HG03378 (cell line): Measurements from ENCODE around the gene PELI2.
A peak's percentile ranks its signal among the peaks of the same experiment; 100 is the strongest.

Source experiments
- ATAC-seq: cut with Tn5 transposase; IDR thresholded peaks from one replicate; pipeline ENCODE4 v1.9.1; 2021; ENCODE audit warnings: mild to moderate bottlenecking, moderate library complexity; ENCODE audit not compliant: unreplicated experiment

PELI2 gene

DNA sequence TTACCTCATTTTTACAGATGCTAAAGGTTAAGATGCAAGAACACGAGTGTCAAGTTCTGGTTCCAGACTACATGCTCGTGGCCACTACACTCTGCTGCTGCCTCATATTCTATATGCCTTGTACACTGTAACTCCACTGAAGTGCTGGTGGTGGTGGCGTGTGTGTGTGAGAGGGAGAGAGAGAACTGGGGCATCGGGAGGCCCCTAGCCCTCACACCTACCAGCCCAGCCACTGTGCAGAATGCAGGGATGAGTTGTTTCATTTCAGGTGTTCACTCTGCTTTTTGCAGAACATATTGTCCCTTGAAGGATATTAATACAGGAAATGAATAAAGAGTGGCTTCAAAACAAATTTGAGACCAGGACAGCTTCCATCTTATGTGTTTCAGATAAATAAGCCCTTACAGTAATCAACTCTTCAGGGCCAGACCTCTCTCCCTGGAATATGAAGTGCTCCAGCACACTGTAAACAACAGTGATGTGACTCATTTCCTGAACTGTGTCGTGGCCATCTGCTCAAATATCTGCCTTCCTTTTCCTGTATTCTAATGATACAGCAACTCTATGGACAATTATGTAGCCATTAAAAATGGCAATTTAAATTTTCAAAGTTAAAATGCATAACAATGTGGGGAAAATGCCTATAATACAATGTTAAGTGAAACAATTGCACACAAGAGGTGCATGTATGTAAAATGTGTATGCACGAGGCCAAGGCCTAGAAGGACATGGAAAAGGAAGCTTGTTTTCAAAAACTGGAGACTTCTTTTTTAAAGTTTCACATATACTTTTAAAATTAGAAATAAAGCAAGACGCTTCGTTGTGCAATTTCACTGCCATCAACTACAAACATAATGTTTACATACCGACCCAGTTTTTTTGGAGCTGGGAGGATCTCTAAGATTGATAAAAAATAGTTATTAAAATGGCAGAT lies 215.4 kb downstream of the PELI2 start:
- ATAC-seq: no peak

DNA sequence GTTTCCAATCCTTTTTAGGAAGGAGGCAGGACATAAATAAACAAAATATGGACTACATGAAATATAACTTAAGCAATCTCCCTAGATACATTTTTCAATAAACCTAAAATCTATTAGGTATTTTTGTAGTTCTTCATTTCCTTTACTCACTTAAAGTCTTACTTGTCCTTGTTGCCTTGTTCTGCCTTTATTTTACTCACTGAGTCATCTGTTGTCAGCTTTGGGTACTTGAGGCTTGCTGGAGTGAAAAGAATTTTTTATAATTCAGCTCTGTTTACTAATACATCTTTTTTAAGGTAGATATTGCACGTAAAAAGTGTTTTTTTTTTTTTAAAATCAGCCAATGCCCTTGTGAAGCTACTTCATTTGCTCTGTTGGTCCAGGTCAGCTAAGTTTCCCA lies 216.2 kb downstream of the PELI2 start:
- ATAC-seq: no peak

DNA sequence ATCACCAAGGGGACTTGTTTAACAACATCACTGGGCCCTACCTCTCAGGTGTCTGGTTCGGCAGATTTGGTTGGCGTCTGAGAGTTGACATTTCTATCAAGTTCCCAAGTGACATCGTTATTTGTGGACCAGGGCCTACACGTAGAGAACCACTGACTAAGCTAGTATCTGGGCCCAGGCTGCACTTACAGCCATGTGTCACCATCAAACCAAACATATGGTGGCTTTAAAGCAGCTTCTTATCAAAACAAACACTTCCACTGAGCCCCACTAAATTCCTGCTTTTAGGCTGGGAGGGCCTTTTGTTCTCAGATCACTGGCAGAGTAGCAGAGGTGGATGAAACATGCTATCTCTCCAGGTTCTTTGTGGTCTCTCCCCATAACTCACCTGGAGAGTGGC lies 220.5 kb downstream of the PELI2 start:
- ATAC-seq: no peak

DNA sequence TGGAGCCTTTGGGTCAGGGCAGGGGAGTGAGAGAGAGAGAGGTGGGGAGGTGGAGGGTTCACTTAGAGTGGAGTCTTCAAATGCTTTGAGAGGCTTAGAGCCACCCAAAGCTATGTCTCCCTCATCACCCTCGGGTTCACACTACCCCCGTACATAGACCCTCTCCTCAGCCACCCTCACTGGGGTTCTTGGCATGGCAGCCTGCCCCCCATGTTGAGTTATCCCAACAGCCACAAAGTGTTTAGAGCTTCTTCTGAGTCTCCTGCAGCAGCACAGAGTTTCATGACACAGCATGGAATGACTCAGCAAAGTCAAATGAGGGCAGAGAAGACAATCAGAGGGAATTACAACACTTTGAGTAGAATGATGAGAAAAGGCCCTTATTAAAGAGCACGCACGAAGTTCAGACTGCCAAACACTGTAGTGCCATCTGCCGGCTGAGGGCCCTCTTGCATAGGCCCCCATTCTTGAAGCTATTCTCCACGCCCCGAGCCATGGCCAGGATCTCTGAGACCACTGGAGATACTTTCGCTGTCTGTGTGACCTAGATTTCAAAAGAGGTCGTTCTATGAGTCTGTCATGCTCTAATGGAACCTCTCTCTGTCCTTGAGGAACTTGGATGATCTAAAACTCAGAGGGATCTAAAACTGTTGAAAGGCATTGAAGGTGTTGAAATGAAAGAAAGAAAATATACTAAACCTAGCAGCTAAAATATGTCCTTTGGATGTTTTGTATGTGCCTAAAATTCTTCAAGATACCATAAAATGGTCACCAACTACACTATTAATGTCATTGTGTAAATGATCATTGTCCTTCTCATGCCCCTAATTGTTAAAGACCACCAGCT lies 221.9 kb downstream of the PELI2 start:
- ATAC-seq: peak; percentile 72

DNA sequence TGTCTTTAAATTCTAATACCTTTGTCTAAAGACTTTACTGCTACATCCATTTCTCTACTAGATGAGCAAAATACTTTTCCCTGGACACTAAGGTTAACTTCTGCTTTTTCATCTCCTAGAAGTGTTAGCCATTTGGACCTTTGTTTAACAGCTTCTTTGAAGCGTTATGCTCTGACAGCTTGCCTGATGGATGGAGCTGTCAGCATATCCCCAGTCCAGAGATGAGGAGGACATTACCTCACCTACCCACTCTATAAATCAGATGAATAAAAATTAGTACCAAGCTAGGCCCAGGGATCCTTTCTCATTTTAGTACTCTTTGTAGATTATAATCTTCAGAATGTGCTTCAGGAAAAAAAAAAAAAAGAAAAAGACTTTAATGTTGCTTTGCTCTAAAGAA lies 222.7 kb downstream of the PELI2 start:
- ATAC-seq: no peak

DNA sequence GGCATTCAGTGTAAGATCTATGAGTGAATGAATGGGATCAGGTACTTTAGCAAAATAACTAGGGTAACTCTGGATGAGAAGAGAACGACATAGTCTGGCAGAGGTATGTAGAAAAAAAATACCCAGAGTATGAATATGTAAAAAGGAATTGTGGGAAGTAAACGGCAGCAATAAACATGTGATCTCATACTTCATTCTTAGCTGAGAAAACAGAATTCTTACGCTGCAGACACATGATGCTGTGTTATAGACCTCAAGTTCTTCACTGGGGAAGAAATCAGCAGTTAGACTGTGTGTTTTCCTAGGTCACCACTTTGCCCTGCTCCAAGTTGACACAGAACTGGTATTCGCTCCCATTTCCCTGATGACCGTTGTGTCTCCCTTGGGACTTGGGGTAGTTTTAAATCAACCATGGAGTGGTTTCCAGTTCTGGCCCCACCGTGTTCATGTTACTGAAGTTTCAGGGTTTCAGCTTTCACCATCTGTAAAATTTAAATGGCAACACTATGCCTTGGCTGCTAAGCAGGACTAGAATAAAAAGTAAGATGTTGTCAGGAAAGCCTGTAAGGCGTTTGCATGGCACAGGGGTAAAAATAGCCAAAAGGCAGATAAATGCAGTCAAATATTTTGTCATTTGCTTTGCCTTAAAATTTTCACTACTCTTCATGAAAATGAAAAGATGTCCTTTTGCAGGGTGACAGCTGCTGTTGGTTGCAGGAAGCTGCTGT lies 223.7 kb downstream of the PELI2 start:
- ATAC-seq: no peak

DNA sequence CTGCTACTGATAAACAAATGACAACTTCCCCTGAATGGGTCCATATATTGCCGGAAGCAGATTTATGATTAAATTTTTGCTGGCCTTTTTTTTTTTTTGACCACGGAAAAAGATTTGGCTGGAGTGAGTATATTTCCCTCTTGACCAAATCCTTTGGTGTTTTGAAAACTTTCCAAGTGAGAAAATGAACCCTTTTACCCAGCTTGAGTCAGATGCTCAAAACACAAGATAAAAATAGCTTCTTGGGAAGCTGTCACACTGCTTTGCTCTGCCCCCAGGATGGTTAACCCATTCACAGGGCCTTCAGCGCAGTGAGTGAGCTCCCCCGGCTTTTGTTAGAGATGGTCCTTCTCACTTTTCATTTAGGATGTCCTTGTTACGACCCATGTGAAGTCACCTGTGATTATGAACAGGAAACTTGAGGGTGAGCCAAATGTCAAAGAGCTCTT lies 224.3 kb downstream of the PELI2 start:
- ATAC-seq: no peak

DNA sequence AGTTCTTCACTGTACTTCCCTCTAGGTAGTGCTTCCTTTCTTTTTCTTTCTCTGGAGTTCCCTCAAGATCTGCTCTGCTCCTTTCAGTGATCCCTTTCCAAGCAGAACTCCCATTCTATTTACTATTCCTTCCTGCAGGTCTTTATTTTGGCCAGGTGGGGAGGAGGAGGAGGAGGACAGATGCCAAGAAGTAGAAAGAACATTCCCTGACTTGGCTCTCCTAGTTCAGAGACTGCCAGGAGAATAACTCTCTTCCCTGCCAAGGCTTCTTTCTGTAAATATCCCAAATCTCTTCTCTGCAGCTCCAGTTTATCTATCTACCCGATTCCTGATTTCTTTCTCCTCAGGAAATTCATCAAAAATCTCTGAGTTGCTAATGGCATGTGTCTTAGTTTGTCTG lies 231.7 kb downstream of the PELI2 start:
- ATAC-seq: no peak
